ENCODE data around the gene ITGBL1.

DNA sequence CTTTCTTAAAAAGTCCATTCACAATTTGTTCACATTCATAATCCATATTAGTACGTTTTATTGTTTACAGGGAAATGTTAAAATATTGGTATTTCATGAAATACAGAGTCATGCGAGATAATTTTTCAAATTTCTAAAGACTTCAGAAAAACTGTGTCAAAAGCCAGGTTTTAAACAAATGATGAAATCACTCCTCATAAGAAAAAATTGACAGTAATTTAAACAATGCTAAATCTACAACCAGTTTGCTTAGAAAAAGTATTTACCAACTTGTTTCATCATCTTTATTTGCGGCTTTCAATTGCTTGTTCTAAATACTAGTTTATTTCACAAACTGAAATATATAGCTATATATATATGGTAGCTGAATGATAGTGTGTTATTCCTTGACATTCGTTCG, 35.0 kb upstream of the ITGBL1 start:
- no peak for TF ChIP-seq CTCF (IDR thresholded peaks at IDR 0.05; ENCODE audit: extremely low read depth in 1 of 2, insufficient read depth in 1 of 2, low read depth in 1 of 2, low read length in 2 of 2)
- TF ChIP-seq, protein P1, sequence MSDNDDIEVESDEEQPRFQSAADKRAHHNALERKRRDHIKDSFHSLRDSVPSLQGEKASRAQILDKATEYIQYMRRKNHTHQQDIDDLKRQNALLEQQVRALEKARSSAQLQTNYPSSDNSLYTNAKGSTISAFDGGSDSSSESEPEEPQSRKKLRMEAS (IDR thresholded peaks at IDR 0.05; ENCODE audit: insufficient read depth, insufficient read length): no peak
- no peak for TF ChIP-seq POLR2A (IDR thresholded peaks at IDR 0.05; ENCODE audit: low read depth, low read length)
- no peak for TF ChIP-seq MYC (IDR thresholded peaks at IDR 0.05; ENCODE audit: low read depth, low read length)
- no peak for TF ChIP-seq EZH2 (IDR thresholded peaks at IDR 0.05; ENCODE audit: borderline replicate concordance, low read depth, low read length, severe bottlenecking)
- TF ChIP-seq POLR2AphosphoS5 (IDR thresholded peaks at IDR 0.05; ENCODE audit: insufficient read depth, low read depth, low read length): no peak
- no peak for TF ChIP-seq GATA2 (IDR thresholded peaks at IDR 0.05; ENCODE audit: insufficient read depth, insufficient read length, low read depth, low read length)
- no peak for TF ChIP-seq JUN (IDR thresholded peaks at IDR 0.05; ENCODE audit: borderline replicate concordance, insufficient read depth, insufficient read length, low read depth)
- TF ChIP-seq FOS (IDR thresholded peaks at IDR 0.05; ENCODE audit: borderline replicate concordance, insufficient read depth, low read length): no peak

All from endothelial cell of umbilical vein (primary cell).